Measurements from ENCODE around the gene DLGAP4. TPM values are rescaled to one million over a fixed set of nuclear protein-coding genes. Genes with fewer than 3 reads are reported as not detected.

Gene DLGAP4
- polyA plus RNA-seq, 1 experiment: 34.9 TPM

DNA sequence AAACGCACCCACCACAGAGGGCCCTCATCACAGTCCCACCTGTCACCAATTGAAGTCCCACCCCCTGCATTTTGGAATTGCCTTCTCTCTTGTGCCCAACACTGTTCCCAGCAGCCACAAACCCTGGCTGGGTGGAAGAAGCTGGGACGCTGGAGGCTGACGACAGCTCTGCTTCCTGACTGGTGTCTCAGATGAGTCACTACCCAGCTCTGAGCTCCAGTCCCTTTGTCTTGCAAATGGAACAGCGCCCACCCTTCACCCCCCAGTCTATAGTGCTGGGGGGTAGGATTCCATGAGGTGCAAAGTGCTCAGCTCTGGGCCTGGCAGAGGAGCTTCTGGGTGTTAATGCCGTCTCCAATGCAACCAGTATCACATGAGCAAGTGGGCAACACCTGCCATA lies 85.3 kb downstream of the DLGAP4 start:
- CTCF ChIA-PET: interaction anchor here (1.3 kb wide), 1 partner anchor 8 kb away, joined by 3 read pairs; no protein-coding TSS in a partner anchor
- no peaks in the 10 kb centered on the region for H3K36me3 ChIP-seq (ENCODE audit: control insufficient read depth, insufficient read depth, low read length)
- TF ChIP-seq CTCF (IDR thresholded peaks at IDR 0.05; ENCODE audit: insufficient read depth, low read depth, low read length): no peak
- H3K27me3 ChIP-seq (ENCODE audit: control insufficient read depth, insufficient read depth, low read length): peaks cover 8% of the 10 kb centered on the region
- POLR2A ChIA-PET: no interaction called here
- no peak overlapping the region for H3K4me3 ChIP-seq (ENCODE audit: low read depth, low read length)
- no peak for DNase-seq (ENCODE audit: low read depth)

- TF ChIP-seq CTCF (IDR thresholded peaks at IDR 0.05; ENCODE audit: insufficient read depth, low read depth, low read length): no peak
- no peaks in the 10 kb centered on the region for H3K36me3 ChIP-seq (ENCODE audit: control insufficient read depth, insufficient read depth, low read length)
- ChIA-PET POLR2A (no interaction called here), CTCF (no interaction called here)
- peaks cover 8% of the 10 kb centered on the region for H3K27me3 ChIP-seq (ENCODE audit: control insufficient read depth, insufficient read depth, low read length)
- H3K4me3 ChIP-seq (ENCODE audit: low read depth, low read length): no peak overlapping the region
- DNase-seq (ENCODE audit: low read depth): no peak
Observed at GRCh38 chr20:36391955-36392354, 85.8 kb downstream of the DLGAP4 start.

DNA sequence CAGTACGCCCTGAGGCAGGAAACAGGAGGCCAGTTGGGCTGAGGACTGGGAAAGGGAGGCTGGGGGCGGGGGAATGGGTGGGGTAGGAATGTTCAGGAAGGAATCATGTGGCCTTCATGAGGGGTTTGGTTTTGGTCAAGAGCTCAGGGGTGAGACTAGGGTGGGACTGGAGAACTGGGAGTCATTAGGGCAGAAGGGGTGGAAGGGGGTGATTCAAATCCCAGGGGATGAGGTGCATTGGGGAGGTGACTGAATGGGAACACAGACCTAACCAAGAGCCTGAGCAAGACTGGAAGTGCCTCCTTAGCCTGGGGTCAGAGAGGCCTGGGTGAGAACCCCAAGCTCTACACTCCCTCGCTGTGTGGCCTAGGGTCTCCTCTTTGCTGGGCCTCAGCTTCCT lies 86.8 kb downstream of the DLGAP4 start:
- no peak for TF ChIP-seq CTCF (IDR thresholded peaks at IDR 0.05; ENCODE audit: insufficient read depth, low read depth, low read length)
- CTCF ChIA-PET: no interaction called here

GRCh38 chr20:36394340-36394965 lies 88.3 kb downstream of the DLGAP4 start:
- TF ChIP-seq CTCF (IDR thresholded peaks at IDR 0.05; ENCODE audit: insufficient read depth, low read depth, low read length): no peak
- no peak for DNase-seq (ENCODE audit: low read depth)
- H3K36me3 ChIP-seq (ENCODE audit: control insufficient read depth, insufficient read depth, low read length): no peaks in the 10 kb centered on the region
- H3K27me3 ChIP-seq (ENCODE audit: control insufficient read depth, insufficient read depth, low read length): peaks cover 11% of the 10 kb centered on the region
- H3K4me3 ChIP-seq (ENCODE audit: low read depth, low read length): no peak overlapping the region
- CTCF ChIA-PET: no interaction called here
- POLR2A ChIA-PET: no interaction called here

More for the DNA sequence above, 86.8 kb downstream of the DLGAP4 start:
- no peak for DNase-seq (ENCODE audit: low read depth)
- POLR2A ChIA-PET: no interaction called here
- Histone ChIP-seq H3K36me3 (ENCODE audit: control insufficient read depth, insufficient read depth, low read length) (no peaks in the 10 kb centered on the region), H3K27me3 (ENCODE audit: control insufficient read depth, insufficient read depth, low read length) (peaks cover 9% of the 10 kb centered on the region), H3K4me3 (ENCODE audit: low read depth, low read length) (no peak overlapping the region)

DNA sequence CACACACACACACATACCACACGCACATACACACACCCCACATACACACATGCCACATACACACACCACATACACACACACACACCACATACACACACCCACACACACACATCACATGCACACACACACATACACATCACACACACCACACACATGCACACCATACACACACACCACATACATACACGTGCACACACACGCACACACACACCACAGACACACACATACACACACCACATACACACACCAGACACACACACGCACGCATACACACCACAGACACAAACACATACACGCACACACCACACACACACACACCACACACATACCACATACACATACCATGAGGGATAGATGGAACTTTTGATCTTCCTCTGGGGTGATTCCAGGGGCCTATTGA lies 90.2 kb downstream of the DLGAP4 start:
- no peak for TF ChIP-seq CTCF (IDR thresholded peaks at IDR 0.05; ENCODE audit: insufficient read depth, low read depth, low read length)
- Histone ChIP-seq H3K27me3 (ENCODE audit: control insufficient read depth, insufficient read depth, low read length) (peaks cover 17% of the 10 kb centered on the region), H3K36me3 (ENCODE audit: control insufficient read depth, insufficient read depth, low read length) (no peaks in the 10 kb centered on the region), H3K4me3 (ENCODE audit: low read depth, low read length) (no peak overlapping the region)
- ChIA-PET POLR2A (no interaction called here), CTCF (no interaction called here)
- DNase-seq (ENCODE audit: low read depth): no peak
